ENCODE data around the gene DCBLD1. TPM values are rescaled to one million over a fixed set of nuclear protein-coding genes. Genes with fewer than 3 reads are reported as not detected.

DCBLD1 gene
- total and polyA plus RNA-seq, 2 donors (not counting 3 experiments of a cell fraction or from before 2014, with no cell fraction given): 30.2 to 44.3 TPM

DNA sequence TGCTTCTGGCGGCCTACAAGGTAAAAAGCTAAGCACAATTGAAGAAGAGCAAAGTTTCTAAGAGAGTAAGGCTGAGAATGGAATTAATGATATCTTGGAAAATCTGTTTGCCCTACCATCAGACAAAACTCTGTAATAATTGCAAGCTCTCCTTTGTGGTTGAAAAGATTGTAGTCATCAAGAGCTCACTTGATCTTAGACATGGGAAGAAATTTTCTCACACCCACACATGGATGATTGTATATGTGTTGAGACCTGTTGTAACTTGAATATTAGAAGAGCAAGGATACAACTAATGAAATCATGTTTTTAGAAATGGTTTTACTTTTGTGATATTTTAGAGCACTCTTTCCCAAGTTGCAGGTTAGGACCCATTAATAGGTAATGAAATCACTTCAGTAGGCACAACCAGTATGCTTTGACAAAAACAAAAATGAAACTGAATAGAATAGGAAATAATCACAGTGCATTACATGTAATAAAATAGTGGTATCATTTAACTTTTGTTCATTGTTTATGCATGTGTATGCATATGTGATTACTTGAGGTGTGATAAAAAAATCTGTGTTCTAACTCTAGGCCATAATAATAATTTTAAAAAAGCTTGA is 14.0 kb downstream of the DCBLD1 start:
- intact Hi-C loops (cut with micrococcal nuclease): loop anchor here (10.0 kb wide), 2 partner anchors 1208 to 1398 kb away; partner anchors contain the start of gene ASF1A
- H3K79me2 ChIP-seq (ENCODE audit: control insufficient read depth, insufficient read depth, low read length): peaks cover 71% of the 10 kb centered on the region
- peak overlapping the region; percentile 74 for H3K4me2 ChIP-seq (ENCODE audit: insufficient read depth, low read length)
- peak; percentile 55 for DNase-seq (ENCODE audit: low read depth, low spot score)
- no peaks in the 10 kb centered on the region for H3K9me1 ChIP-seq (replicated peaks; ENCODE audit: control insufficient read depth, extremely low read depth, insufficient read depth, low read length)
- peak overlapping the region; percentile 99 for H3K27ac ChIP-seq (ENCODE audit: insufficient read depth, low read depth, low read length)
- no peaks in the 10 kb centered on the region for H3K27me3 ChIP-seq (ENCODE audit: control insufficient read depth in 2 of 2, insufficient read depth in 2 of 2, low read length in 2 of 2)
- POLR2A ChIA-PET: no interaction called here
- TF ChIP-seq MYC (IDR thresholded peaks at IDR 0.05; ENCODE audit: low read depth, low read length): no peak
- TF ChIP-seq MAX (IDR thresholded peaks at IDR 0.05; ENCODE audit: insufficient read depth, insufficient read length): no peak
- no peak for TF ChIP-seq GATA2 (IDR thresholded peaks at IDR 0.05; ENCODE audit: insufficient read depth, insufficient read length, low read depth, low read length)
- TF ChIP-seq, protein P1, sequence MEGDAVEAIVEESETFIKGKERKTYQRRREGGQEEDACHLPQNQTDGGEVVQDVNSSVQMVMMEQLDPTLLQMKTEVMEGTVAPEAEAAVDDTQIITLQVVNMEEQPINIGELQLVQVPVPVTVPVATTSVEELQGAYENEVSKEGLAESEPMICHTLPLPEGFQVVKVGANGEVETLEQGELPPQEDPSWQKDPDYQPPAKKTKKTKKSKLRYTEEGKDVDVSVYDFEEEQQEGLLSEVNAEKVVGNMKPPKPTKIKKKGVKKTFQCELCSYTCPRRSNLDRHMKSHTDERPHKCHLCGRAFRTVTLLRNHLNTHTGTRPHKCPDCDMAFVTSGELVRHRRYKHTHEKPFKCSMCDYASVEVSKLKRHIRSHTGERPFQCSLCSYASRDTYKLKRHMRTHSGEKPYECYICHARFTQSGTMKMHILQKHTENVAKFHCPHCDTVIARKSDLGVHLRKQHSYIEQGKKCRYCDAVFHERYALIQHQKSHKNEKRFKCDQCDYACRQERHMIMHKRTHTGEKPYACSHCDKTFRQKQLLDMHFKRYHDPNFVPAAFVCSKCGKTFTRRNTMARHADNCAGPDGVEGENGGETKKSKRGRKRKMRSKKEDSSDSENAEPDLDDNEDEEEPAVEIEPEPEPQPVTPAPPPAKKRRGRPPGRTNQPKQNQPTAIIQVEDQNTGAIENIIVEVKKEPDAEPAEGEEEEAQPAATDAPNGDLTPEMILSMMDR (IDR thresholded peaks at IDR 0.05; ENCODE audit: extremely low read depth in 1 of 2, insufficient read depth in 1 of 2, low read depth in 1 of 2, low read length in 2 of 2): no peak
- no peak for TF ChIP-seq JUN (IDR thresholded peaks at IDR 0.05; ENCODE audit: borderline replicate concordance, insufficient read depth, insufficient read length, low read depth)
- TF ChIP-seq POLR2A (IDR thresholded peaks at IDR 0.05; ENCODE audit: low read depth, low read length): no peak
- no peak for TF ChIP-seq POLR2AphosphoS5 (IDR thresholded peaks at IDR 0.05; ENCODE audit: insufficient read depth, low read depth, low read length)
- TF ChIP-seq FOS (IDR thresholded peaks at IDR 0.05; ENCODE audit: borderline replicate concordance, insufficient read depth, low read length): no peak
- no peak for TF ChIP-seq EZH2 (IDR thresholded peaks at IDR 0.05; ENCODE audit: borderline replicate concordance, low read depth, low read length, severe bottlenecking)
- H3K36me3 ChIP-seq (ENCODE audit: control insufficient read depth in 2 of 2, extremely low read depth in 1 of 2, insufficient read depth in 2 of 2, low read length in 2 of 2): no peaks in the 10 kb centered on the region
- CTCF ChIA-PET: interaction anchor here (1.0 to 2.6 kb wide), 4 partner anchors 9 to 47 kb away, joined by 3 to 15 read pairs (median 5); no protein-coding TSS in a partner anchor
- no peak overlapping the region for H2AFZ ChIP-seq (ENCODE audit: low read depth, low read length)
- H4K20me1 ChIP-seq (replicated peaks; ENCODE audit: control insufficient read depth, extremely low read depth, insufficient read depth, low read length): no peaks in the 10 kb centered on the region
- BruUV-seq (replicated peaks): no TSS peak
- FAIRE-seq: peak; percentile 15
- H3K9ac ChIP-seq (replicated peaks; ENCODE audit: extremely low read depth, insufficient read depth, low read length): peak overlapping the region; percentile 83
- H3K9me3 ChIP-seq (replicated peaks; ENCODE audit: control insufficient read depth, insufficient read depth, low read length): no peaks in the 10 kb centered on the region
- peak overlapping the region in 1 of 3 experiments; percentile 42 for H3K4me3 ChIP-seq (replicated peaks in 1 of 3; ENCODE audit: insufficient read depth in 1 of 3, low read depth in 1 of 3, low read length in 3 of 3)
- dilution Hi-C loops (cut with MboI; ENCODE audit: extremely low pct_ligation_motif_present, low sequenced_read_pairs): no loop called here
- H3K4me1 ChIP-seq (ENCODE audit: control insufficient read depth, extremely low read depth, insufficient read depth, low read length): peaks cover 74% of the 10 kb centered on the region

Data from endothelial cell of umbilical vein (primary cell).